Astrocyte of the spinal cord (primary cell): ENCODE results near the gene HOXA7.
A peak's percentile ranks its signal among the peaks of the same experiment; 100 is the strongest.

Experiments
- DNase-seq: peaks from one replicate; pipeline ENCODE4 v3.0.0; 2011; ENCODE audit warnings: low read depth, low spot score
- H3K4me3 ChIP-seq: 2 replicates; pipeline ENCODE4 v1.5.1; 2011; ENCODE audit warnings: low read depth, mild to moderate bottlenecking, low read length, moderate library complexity
- CTCF ChIP-seq: IDR thresholded peaks from 2 replicates; pipeline ENCODE4 v1.5.1; 2012; ENCODE audit warnings: low read depth, mild to moderate bottlenecking, low read length, inconsistent platforms
- in situ Hi-C: cut with HindIII; loops from 2 replicates; pipeline ENCODE4 v1.10.0; 2017; ENCODE audit warnings: low sequenced_read_pairs

HOXA7 gene

GRCh38 chr7:27173511-27173955 is 17.1 kb upstream of the HOXA7 start:
- DNase-seq: no peak
- H3K4me3 ChIP-seq: peak overlapping the region; percentile 15
- no peak for TF ChIP-seq CTCF
- in situ Hi-C loops: loop anchor here (25.0 kb wide), 1 partner anchor 786 kb away; no protein-coding TSS in a partner anchor

- peak overlapping the region; percentile 23 for H3K4me3 ChIP-seq
- peak; percentile 28 for DNase-seq
- TF ChIP-seq CTCF: no peak
- in situ Hi-C loops: loop anchor here (25.0 kb wide), 1 partner anchor 786 kb away; no protein-coding TSS in a partner anchor
Observed at GRCh38 chr7:27172823-27173510, 16.5 kb upstream of the HOXA7 start.

GRCh38 chr7:27172315-27172774 is 15.9 kb upstream of the HOXA7 start:
- H3K4me3 ChIP-seq: peak overlapping the region; percentile 23
- in situ Hi-C loops: loop anchor here (25.0 kb wide), 1 partner anchor 785 kb away; no protein-coding TSS in a partner anchor
- DNase-seq: no peak
- TF ChIP-seq CTCF: no peak

- H3K4me3 ChIP-seq: peak overlapping the region; percentile 17
- in situ Hi-C loops: loop anchor here (25.0 kb wide), 1 partner anchor 784 kb away; no protein-coding TSS in a partner anchor
- no peak for DNase-seq
- TF ChIP-seq CTCF: no peak
Observed at GRCh38 chr7:27171637-27172314, 15.3 kb upstream of the HOXA7 start.

GRCh38 chr7:27171325-27171636 is 14.8 kb upstream of the HOXA7 start:
- H3K4me3 ChIP-seq: peak overlapping the region; percentile 17
- in situ Hi-C loops: loop anchor here (25.0 kb wide), 1 partner anchor 784 kb away; no protein-coding TSS in a partner anchor
- no peak for TF ChIP-seq CTCF
- no peak for DNase-seq

GRCh38 chr7:27170426-27171324 is 14.2 kb upstream of the HOXA7 start:
- in situ Hi-C loops: loop anchor here (25.0 kb wide), 1 partner anchor 783 kb away; no protein-coding TSS in a partner anchor
- TF ChIP-seq CTCF: no peak
- no peak for DNase-seq
- peak overlapping the region; percentile 22 for H3K4me3 ChIP-seq
